Stimulated activated CD8-positive, alpha-beta memory T cell treated with anti-CD3 and anti-CD28 coated beads, Interleukin-12 subunit alpha, Interleukin-12 subunit beta, amount 100 ng/mL, for 24 hours (primary cell): ENCODE measurements around the gene KCNA5.

Experiments
- DNase-seq: peaks from one replicate; pipeline ENCODE4 v3.0.0-alpha.2; 2020; ENCODE audit errors: extremely low read depth

The KCNA5 gene

GRCh38 chr12:5027046-5027821 lies 16.4 kb upstream of the KCNA5 start:
- no peak for DNase-seq

- DNase-seq: no peak
Observed at GRCh38 chr12:5030066-5030465, 13.6 kb upstream of the KCNA5 start.

GRCh38 chr12:5031242-5031641 lies 12.4 kb upstream of the KCNA5 start:
- no peak for DNase-seq

DNA sequence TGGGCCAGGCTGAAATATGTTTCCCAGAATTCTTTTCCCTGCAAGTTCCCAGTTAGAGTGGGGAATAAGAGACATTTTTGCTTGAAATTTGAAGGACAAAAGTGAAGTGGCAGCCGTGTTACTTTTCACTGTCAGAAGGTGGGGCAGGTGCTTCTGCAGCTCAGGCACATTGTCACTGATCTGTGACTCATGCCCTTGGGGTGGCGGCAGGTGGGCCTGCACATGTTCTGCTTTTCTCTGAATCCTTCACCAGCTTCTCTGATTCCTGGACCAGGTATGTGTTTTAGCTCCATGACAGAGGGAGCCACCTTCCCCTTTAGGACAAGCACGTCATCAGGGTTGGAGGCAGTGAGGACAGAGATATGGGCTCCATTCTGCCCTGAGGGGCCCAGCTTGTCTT lies 11.7 kb upstream of the KCNA5 start:
- DNase-seq: no peak

- no peak for DNase-seq
Observed at GRCh38 chr12:5032821-5033220, 10.9 kb upstream of the KCNA5 start.

GRCh38 chr12:5033883-5034282 lies 9.8 kb upstream of the KCNA5 start:
- no peak for DNase-seq

DNA sequence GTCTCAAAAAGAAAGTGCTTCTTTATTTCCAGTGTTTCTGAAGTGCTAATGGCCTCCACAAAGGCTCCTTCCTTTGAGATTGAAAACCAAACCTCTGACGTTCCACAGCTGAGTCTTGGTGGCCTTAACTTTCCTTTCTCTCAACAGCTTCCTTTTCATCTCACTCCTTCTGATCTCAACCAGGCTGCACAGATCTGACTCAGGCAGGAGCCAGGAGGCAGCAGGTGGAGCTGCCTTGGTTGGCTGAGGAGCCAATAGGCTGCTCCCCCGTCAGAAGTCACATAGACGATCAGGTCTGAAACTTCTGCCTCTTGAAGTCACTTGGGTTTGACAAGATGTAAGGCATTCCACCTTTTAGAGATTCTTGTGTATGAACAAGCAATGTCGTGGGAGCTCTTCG lies 9.1 kb upstream of the KCNA5 start:
- DNase-seq: no peak

GRCh38 chr12:5035618-5036017 lies 8.1 kb upstream of the KCNA5 start:
- DNase-seq: no peak

DNA sequence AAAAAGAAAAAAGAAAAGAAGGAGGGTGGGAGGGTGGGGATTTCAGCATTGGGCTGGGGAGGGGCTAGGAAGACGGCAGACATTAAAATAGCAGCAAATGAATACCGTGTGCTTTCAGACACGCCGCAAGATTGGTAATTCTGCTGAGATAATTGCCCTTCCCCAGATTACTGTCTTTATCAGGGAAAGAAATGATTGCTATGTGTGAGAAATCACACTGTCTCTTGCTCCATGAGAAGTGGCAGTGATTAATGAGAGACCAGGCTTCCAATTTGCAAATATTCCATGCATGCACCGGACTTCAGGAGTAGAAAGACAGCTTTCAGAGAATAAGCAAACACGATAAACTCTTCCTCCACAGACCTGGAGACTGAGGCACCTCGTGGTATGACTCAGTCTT lies 7.6 kb upstream of the KCNA5 start:
- no peak for DNase-seq

DNA sequence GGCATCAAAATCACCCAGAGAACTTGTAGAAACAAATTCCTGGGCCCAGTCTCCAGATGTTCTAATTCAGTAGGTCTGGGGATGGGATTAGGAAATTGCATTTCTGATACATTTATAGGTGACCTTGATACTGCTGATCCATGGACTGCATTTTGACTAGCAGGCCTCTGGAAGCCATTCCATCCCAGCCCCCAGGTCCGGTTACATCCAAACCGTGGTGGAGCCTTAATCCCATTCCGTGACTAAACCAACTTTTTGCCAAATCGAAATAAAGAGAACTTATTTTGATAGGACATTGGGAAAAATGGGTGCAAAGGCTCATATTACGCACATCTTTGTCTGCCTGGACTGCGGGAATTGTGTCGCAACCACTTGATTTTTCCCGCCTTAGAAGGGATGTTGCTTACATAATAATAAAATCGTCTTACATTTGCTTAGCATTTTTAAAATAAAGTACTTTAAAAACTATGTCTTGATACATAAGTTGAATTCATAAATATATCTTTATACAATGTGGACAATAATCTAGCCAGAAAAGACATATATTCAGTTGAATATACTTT lies 5.8 kb upstream of the KCNA5 start:
- DNase-seq: no peak

GRCh38 chr12:5038781-5039311 lies 4.8 kb upstream of the KCNA5 start:
- DNase-seq: no peak

GRCh38 chr12:5039815-5040214 lies 3.9 kb upstream of the KCNA5 start:
- no peak for DNase-seq

DNA sequence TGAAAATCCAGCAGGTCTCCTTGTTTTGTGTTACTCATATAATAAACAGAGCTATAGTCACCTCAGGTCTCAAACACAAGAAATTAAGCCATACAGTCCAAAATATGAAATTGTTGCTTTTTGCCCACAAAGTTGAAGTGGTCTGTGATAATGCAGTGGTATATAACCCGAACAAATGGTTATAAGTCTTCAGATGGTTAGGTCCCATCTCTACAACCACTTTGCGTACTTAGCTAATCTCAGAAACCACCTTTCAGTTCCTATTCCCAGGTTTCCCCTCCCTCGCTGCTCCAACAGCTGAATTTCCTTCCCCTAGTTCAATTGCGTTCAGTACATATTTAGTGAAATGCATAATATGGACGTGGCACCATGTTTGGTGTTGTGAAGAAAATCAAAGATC lies 3.3 kb upstream of the KCNA5 start:
- no peak for DNase-seq

DNA sequence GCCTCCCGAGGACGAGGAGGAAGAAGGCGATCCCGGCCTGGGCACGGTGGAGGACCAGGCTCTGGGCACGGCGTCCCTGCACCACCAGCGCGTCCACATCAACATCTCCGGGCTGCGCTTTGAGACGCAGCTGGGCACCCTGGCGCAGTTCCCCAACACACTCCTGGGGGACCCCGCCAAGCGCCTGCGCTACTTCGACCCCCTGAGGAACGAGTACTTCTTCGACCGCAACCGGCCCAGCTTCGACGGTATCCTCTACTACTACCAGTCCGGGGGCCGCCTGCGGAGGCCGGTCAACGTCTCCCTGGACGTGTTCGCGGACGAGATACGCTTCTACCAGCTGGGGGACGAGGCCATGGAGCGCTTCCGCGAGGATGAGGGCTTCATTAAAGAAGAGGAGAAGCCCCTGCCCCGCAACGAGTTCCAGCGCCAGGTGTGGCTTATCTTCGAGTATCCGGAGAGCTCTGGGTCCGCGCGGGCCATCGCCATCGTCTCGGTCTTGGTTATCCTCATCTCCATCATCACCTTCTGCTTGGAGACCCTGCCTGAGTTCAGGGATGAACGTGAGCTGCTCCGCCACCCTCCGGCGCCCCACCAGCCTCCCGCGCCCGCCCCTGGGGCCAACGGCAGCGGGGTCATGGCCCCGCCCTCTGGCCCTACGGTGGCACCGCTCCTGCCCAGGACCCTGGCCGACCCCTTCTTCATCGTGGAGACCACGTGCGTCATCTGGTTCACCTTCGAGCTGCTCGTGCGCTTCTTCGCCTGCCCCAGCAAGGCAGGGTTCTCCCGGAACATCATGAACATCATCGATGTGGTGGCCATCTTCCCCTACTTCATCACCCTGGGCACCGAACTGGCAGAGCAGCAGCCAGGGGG lies 979 bp downstream of the KCNA5 start:
- DNase-seq: no peak

DNA sequence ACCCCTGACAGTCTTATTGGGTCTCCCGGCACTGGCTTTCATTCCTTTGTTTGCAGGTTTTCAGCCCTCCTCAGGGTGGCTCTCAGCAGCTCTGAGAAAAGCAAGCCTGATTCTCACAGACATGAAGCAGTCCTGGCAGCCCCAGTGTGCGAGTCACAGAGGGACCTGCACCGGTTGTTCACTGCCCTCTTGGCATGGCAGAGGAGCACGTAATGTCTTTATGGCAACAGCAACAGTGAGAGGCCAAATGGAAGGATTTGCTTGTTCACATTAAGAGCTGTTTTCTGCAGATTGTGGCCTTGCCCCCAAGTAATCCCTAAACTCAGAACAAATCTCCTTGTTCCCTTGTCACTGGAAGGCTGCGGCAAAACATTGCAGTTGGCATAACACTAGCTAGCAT lies 3.4 kb downstream of the KCNA5 start:
- no peak for DNase-seq

DNA sequence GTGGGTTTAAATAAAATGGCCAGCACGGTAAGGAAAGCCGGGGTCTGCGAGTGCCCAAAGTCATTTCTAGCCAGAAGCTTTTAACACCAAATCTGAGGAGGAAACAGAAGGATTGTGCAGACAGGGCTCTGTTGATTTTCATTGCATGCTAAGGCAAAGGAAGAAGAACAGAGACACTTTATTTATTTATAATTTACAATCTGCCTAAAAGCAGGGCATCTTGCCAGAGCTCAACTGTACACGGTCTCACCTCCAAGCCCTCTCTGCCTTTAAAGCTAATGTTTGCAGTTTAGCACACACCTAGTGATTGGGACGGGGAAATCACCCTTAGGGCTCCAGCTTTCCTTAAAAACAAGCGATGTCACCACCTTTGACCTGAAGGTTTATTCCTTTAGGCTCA lies 4.0 kb downstream of the KCNA5 start:
- no peak for DNase-seq

DNA sequence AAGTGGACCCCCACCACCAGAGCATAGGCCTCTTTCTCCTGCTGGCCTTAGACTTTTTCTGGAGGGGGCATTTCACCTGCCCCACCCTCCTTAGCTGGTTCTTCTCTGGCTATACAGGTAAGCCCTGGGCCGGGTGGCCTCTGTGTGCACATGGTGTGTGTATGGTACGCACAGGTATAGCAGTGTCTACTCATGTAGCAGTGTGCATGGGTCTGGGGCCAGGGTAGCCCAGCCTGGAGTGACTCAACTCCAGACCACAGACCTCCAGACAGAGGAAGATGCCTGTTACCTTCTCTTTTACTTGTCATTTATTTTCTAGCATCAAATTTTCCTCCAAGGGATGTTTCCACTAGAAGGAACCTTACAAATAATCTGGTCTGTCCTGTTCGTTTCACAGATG lies 6.9 kb downstream of the KCNA5 start:
- DNase-seq: no peak

- no peak for DNase-seq
Observed at GRCh38 chr12:5051334-5051733, 7.7 kb downstream of the KCNA5 start.

GRCh38 chr12:5051913-5052312 lies 8.2 kb downstream of the KCNA5 start:
- no peak for DNase-seq

- no peak for DNase-seq
Observed at GRCh38 chr12:5052348-5052747, 8.7 kb downstream of the KCNA5 start.

- no peak for DNase-seq
Observed at GRCh38 chr12:5059358-5059757, 15.7 kb downstream of the KCNA5 start.

DNA sequence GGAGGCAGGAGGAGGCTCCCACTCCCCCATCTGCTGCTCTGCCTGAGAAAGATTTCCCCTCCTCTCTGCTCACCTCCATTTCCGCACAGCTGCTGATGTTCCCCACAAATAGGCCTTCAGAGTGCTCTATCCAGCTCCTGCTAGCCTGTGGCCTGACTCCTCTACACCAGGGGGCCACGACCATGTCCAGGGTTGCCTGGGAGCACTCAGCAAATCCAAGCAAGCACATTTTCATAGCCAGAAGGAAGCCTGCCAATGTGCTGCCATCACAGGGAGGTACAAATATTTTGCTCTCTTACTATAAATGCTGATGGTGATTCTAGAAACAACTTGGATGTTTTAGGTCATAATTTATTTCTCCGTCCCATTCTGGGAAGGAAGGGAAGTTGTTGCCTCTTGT lies 17.3 kb downstream of the KCNA5 start:
- DNase-seq: no peak

DNA sequence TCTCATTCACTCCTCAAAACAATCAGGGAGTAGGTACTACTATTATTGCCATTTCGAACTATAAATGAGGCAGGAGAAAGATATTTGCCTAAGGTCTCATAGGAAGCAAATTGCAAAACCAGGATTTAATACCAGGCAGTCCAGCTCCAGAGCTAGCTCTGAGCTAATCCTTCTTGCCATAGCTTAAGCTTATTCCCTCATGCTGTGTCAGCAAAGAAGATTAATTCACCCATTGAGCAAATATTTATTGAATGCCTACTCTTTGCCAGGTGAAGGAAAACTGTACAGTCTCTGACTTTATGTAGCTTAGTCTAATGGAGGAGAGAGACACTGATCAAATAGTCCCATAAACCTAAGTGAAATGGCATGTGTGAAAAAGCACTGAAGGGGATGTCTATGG lies 19.5 kb downstream of the KCNA5 start:
- no peak for DNase-seq
